GM12874 (cell line): ENCODE measurements around the gene THSD4.

Source experiments
- CTCF ChIP-seq: IDR thresholded peaks from 2 replicates; pipeline ENCODE4 v1.5.1; 2011; ENCODE audit warnings: low read depth, mild to moderate bottlenecking, control low read depth, low read length, moderate library complexity; ENCODE audit not compliant: insufficient read depth

THSD4 gene

GRCh38 chr15:71686221-71687050, 571.2 kb downstream of the THSD4 start:
- no peak for TF ChIP-seq CTCF

- no peak for TF ChIP-seq CTCF
Measured at GRCh38 chr15:71687902-71688508, 572.7 kb downstream of the THSD4 start.

- TF ChIP-seq CTCF, result no peak
Measured at GRCh38 chr15:71688509-71689094, 573.3 kb downstream of the THSD4 start.

- no peak for TF ChIP-seq CTCF
Measured at GRCh38 chr15:71691081-71691457, 575.8 kb downstream of the THSD4 start.

GRCh38 chr15:71691458-71692417, 576.5 kb downstream of the THSD4 start:
- no peak for TF ChIP-seq CTCF

- no peak for TF ChIP-seq CTCF
Measured at GRCh38 chr15:71697236-71697635, 582.0 kb downstream of the THSD4 start.
